Measurements from ENCODE around the gene ELOVL1. TPM values are rescaled to one million over a fixed set of nuclear protein-coding genes. Genes with fewer than 3 reads are reported as not detected.

Gene ELOVL1
- total RNA-seq, 2 donors from 2014 or later, result 24.4 to 28.3 TPM

DNA sequence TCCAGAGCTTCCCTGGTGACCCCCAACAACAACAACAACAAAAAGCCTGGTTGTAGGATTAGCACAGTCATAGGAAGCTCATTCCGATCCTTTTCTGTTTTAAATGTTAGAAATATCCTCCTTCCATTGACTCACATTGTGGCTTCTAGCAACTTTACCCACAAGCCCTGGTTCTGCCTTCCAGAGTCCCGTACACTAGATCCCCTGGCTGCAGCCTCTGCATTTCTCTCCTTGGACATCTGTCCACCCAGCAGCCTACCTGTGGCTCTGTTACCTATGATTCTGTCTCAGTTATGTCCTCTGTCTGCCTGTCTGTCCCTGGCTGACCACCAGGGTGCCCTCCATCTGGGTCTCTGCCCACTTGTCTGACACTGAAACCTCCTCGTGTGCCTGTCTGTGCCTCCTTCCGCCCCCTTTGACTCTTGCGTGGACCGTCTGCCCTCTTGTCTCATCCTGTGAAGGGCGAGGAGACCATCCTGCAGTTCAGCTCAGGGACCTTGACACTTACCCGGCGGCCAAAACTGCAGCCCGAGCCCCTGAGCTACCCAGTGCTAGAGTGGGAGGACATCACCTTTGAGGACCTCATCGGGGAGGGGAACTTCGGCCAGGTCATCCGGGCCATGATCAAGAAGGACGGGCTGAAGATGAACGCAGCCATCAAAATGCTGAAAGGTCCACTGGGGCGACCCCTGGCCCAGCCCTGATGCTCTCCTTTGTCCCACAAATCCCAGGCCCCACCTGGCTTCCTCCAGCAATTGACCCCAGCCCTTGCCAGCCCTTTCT is 50.9 kb downstream of the ELOVL1 start:
- Mint-ChIP-seq H3K36me3 (ENCODE audit: low read depth) (no peaks in the 10 kb centered on the region), H3K4me1 (peaks cover 5% of the 10 kb centered on the region)
- WGBS, 2 experiments (ENCODE audit: insufficient coverage in 1 of 2, insufficient read length in 1 of 2), result 91 to 93% methylated on average over 10 to 16 of the region's 16 CpGs

GRCh38 chr1:43315963-43316737 is 51.7 kb downstream of the ELOVL1 start:
- H3K4me1 Mint-ChIP-seq, result peaks cover 5% of the 10 kb centered on the region
- Histone ChIP-seq H3K9ac (ENCODE audit: extremely low read depth, low read length, poor library complexity, severe bottlenecking) (no peak overlapping the region), H3K4me3 (ENCODE audit: low read length) (no peak overlapping the region), H3K9me3 (ENCODE audit: control insufficient read depth, low read length) (no peaks in the 10 kb centered on the region), H3K4me1 (ENCODE audit: control insufficient read depth, insufficient read depth, low read length) (no peaks in the 10 kb centered on the region), H3K27ac (ENCODE audit: low read depth, low read length) (no peak overlapping the region), H3K27me3 (ENCODE audit: control insufficient read depth, insufficient read depth, low read length, poor library complexity, severe bottlenecking) (no peaks in the 10 kb centered on the region), H3K36me3 (ENCODE audit: control insufficient read depth, insufficient read depth, low read length) (no peaks in the 10 kb centered on the region)
- H3K27me3 Mint-ChIP-seq (ENCODE audit: insufficient read depth), result no peaks in the 10 kb centered on the region
- DNase-seq, result no peak
- H3K36me3 Mint-ChIP-seq (ENCODE audit: low read depth), result no peaks in the 10 kb centered on the region
- TF ChIP-seq, protein P1, sequence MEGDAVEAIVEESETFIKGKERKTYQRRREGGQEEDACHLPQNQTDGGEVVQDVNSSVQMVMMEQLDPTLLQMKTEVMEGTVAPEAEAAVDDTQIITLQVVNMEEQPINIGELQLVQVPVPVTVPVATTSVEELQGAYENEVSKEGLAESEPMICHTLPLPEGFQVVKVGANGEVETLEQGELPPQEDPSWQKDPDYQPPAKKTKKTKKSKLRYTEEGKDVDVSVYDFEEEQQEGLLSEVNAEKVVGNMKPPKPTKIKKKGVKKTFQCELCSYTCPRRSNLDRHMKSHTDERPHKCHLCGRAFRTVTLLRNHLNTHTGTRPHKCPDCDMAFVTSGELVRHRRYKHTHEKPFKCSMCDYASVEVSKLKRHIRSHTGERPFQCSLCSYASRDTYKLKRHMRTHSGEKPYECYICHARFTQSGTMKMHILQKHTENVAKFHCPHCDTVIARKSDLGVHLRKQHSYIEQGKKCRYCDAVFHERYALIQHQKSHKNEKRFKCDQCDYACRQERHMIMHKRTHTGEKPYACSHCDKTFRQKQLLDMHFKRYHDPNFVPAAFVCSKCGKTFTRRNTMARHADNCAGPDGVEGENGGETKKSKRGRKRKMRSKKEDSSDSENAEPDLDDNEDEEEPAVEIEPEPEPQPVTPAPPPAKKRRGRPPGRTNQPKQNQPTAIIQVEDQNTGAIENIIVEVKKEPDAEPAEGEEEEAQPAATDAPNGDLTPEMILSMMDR (conservative IDR thresholded peaks at IDR 0.05), result no peak
- no peaks in the 10 kb centered on the region for H3K9me3 Mint-ChIP-seq
- no peak overlapping the region for H3K4me3 Mint-ChIP-seq
- WGBS, 2 experiments (ENCODE audit: insufficient coverage in 1 of 2, insufficient read length in 1 of 2), result 93 to 96% methylated on average over 10 of the region's 10 CpGs
- no peak overlapping the region for H3K27ac Mint-ChIP-seq

More for the DNA sequence above, 50.9 kb downstream of the ELOVL1 start:
- TF ChIP-seq, protein P1 (conservative IDR thresholded peaks at IDR 0.05), result peak; percentile 67
- Histone ChIP-seq H3K27me3 (ENCODE audit: control insufficient read depth, insufficient read depth, low read length, poor library complexity, severe bottlenecking) (no peaks in the 10 kb centered on the region), H3K9ac (ENCODE audit: extremely low read depth, low read length, poor library complexity, severe bottlenecking) (no peak overlapping the region), H3K36me3 (ENCODE audit: control insufficient read depth, insufficient read depth, low read length) (no peaks in the 10 kb centered on the region), H3K4me3 (ENCODE audit: low read length) (no peak overlapping the region), H3K9me3 (ENCODE audit: control insufficient read depth, low read length) (no peaks in the 10 kb centered on the region), H3K4me1 (ENCODE audit: control insufficient read depth, insufficient read depth, low read length) (no peaks in the 10 kb centered on the region), H3K27ac (ENCODE audit: low read depth, low read length) (no peak overlapping the region)
- peak; percentile 65 for DNase-seq
- H3K9me3 Mint-ChIP-seq, result no peaks in the 10 kb centered on the region
- no peak overlapping the region for H3K27ac Mint-ChIP-seq
- no peak overlapping the region for H3K4me3 Mint-ChIP-seq
- no peaks in the 10 kb centered on the region for H3K27me3 Mint-ChIP-seq (ENCODE audit: insufficient read depth)

DNA sequence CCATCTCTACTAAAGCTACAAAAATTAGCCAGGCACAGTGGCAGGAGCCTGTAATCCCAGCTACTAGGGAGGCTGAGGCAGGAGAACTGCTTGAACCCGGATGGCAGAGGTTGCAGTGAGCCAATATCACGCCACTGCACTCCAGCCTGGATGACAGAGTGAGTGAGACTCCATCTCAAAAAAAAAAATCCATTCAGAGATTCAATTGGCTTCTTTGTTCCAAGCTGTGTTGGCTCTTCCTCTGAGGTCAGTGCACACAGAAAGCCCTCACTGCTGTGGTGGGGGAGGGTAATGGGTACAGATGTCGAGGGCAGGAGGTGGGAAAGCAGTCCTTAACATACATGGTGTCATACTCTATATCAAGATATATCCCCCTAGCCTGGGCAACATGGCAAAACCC is 52.3 kb downstream of the ELOVL1 start:
- H3K27ac Mint-ChIP-seq, result no peak overlapping the region
- H3K4me3 ChIP-seq (ENCODE audit: low read length), result no peak overlapping the region
- H3K27ac ChIP-seq (ENCODE audit: low read depth, low read length), result no peak overlapping the region
- H3K27me3 Mint-ChIP-seq (ENCODE audit: insufficient read depth), result peaks cover 3% of the 10 kb centered on the region
- H3K27me3 ChIP-seq (ENCODE audit: control insufficient read depth, insufficient read depth, low read length, poor library complexity, severe bottlenecking), result no peaks in the 10 kb centered on the region
- H3K9me3 Mint-ChIP-seq, result no peaks in the 10 kb centered on the region
- no peak overlapping the region for H3K9ac ChIP-seq (ENCODE audit: extremely low read depth, low read length, poor library complexity, severe bottlenecking)
- H3K36me3 ChIP-seq (ENCODE audit: control insufficient read depth, insufficient read depth, low read length), result no peaks in the 10 kb centered on the region
- peaks cover 5% of the 10 kb centered on the region for H3K4me1 Mint-ChIP-seq
- WGBS, 2 experiments (ENCODE audit: insufficient coverage in 1 of 2, insufficient read length in 1 of 2), result 85 to 89% methylated on average over 2 of the region's 3 CpGs
- no peaks in the 10 kb centered on the region for H3K36me3 Mint-ChIP-seq (ENCODE audit: low read depth)
- TF ChIP-seq, protein P1 (conservative IDR thresholded peaks at IDR 0.05), result no peak
- H3K4me1 ChIP-seq (ENCODE audit: control insufficient read depth, insufficient read depth, low read length), result no peaks in the 10 kb centered on the region
- no peak for DNase-seq
- no peaks in the 10 kb centered on the region for H3K9me3 ChIP-seq (ENCODE audit: control insufficient read depth, low read length)
- no peak overlapping the region for H3K4me3 Mint-ChIP-seq

All from endodermal cell (in vitro differentiated cells).